Activated naive CD8-positive, alpha-beta T cell treated with anti-CD3 and anti-CD28 coated beads, Interleukin-2, amount 10 ng/mL, durations not matched to agents 7 days and 5 days (primary cell): Measurements from ENCODE around the gene CLEC17A. TPM values are rescaled to one million over a fixed set of nuclear protein-coding genes. Genes with fewer than 3 reads are reported as not detected.
"Not testable (repeated sequence)": the region's sequence is repeated elsewhere in the genome, so short reads cannot be mapped to it uniquely, and the experiment has no call there.

Experiments
- ATAC-seq: fragments of 150-1000 bp; cut with Tn5 transposase; one replicate; pipeline ENCODE4 v1.10.0; 2021; ENCODE audit warnings: low read depth, moderate library complexity
- POLR2A ChIA-PET: fragments of 350-600 bp; sonication (Branson Sonifier 250); formaldehyde crosslinking; loops from one replicate; lab custom pipeline; 2021; ENCODE audit warnings: antibody characterized with exemption; lab: Charles Lee
- DNase-seq: peaks from one replicate; pipeline ENCODE4 v3.0.0; 2021
- H3K27ac Mint-ChIP-seq: one replicate; pipeline ENCODE4 v1.8.0; 2022; ENCODE audit warnings: mild to moderate bottlenecking, mixed read lengths
- H3K27me3 Mint-ChIP-seq: one replicate; pipeline ENCODE4 v1.8.0; 2022; ENCODE audit warnings: mild to moderate bottlenecking, moderate library complexity, mixed read lengths
- H3K36me3 Mint-ChIP-seq: one replicate; pipeline ENCODE4 v1.8.0; 2021; ENCODE audit warnings: mild to moderate bottlenecking, mixed read lengths
- H3K4me1 Mint-ChIP-seq: one replicate; pipeline ENCODE4 v1.8.0; 2021; ENCODE audit warnings: mixed read lengths
- H3K4me3 Mint-ChIP-seq: one replicate; pipeline ENCODE4 v1.8.0; 2022; ENCODE audit warnings: mild to moderate bottlenecking, moderate library complexity, mixed read lengths
- H3K9me3 Mint-ChIP-seq: one replicate; pipeline ENCODE4 v1.8.0; 2021; ENCODE audit warnings: mixed read lengths
- total RNA-seq, 2 experiments: library from RNA; stranded (reverse); gene quantifications; one replicate each; pipeline ENCODE4 v1.2.3, GENCODE V29; 2021

Gene CLEC17A
- total RNA-seq, 2 experiments from 2014 or later: 0.17 TPM; not detected in 1

DNA sequence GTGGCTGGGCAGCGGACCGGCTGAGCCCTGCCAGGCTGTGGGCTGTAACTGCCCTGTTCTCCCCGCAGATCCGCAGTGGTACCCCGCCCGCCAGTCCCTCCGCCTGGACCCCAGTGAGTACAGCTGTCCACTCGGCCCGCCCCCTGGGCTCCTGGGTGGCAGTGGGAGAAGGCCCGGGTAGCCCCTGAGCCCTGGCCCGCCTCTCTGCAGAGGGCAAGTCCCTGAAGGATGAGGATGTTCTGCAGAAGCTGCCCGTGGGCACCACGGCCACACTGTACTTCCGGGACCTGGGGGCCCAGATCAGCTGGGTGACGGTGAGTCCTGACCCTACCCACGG lies 19.3 kb upstream of the CLEC17A start:
- H3K4me1 Mint-ChIP-seq: peaks cover 14% of the 10 kb centered on the region
- peaks cover 12% of the 10 kb centered on the region for H3K36me3 Mint-ChIP-seq
- ATAC-seq (no peak), DNase-seq (no peak)
- no peak overlapping the region for H3K27ac Mint-ChIP-seq
- POLR2A ChIA-PET: no interaction called here
- no peak overlapping the region for H3K4me3 Mint-ChIP-seq
- H3K9me3 Mint-ChIP-seq: no peaks in the 10 kb centered on the region
- no peaks in the 10 kb centered on the region for H3K27me3 Mint-ChIP-seq

DNA sequence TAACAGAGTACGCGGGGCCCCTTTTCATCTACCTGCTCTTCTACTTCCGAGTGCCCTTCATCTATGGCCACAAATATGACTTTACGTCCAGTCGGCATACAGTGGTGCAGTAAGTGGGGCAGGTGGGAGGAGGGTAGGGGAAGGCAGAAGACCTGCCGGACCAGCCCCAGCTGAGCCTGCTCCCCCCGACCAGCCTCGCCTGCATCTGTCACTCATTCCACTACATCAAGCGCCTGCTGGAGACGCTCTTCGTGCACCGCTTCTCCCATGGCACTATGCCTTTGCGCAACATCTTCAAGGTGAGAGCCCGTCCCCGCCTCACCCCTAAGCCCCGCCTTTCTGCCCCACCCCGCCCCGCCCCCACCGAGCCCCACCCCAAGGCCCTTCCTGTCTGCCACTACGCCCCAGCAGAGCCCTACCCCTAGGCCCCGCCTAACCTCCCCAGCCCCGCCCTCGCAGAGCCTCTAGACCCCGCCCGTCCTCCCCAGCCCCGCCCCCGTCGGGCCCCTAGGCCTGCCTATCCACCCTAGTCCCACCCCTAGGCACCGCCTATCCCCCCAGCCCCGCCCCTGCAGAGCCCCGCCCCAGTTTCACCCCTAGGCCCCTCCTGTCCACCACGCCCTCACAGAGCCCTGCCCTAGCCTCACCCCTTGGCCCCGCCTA lies 18.8 kb upstream of the CLEC17A start:
- Mint-ChIP-seq H3K36me3 (peaks cover 12% of the 10 kb centered on the region), H3K4me1 (peaks cover 14% of the 10 kb centered on the region), H3K27me3 (no peaks in the 10 kb centered on the region), H3K4me3 (no peak overlapping the region), H3K9me3 (no peaks in the 10 kb centered on the region), H3K27ac (peak overlapping the region; percentile 67)
- DNase-seq (peak; percentile 61), ATAC-seq (peak; percentile 57)
- POLR2A ChIA-PET: no interaction called here

DNA sequence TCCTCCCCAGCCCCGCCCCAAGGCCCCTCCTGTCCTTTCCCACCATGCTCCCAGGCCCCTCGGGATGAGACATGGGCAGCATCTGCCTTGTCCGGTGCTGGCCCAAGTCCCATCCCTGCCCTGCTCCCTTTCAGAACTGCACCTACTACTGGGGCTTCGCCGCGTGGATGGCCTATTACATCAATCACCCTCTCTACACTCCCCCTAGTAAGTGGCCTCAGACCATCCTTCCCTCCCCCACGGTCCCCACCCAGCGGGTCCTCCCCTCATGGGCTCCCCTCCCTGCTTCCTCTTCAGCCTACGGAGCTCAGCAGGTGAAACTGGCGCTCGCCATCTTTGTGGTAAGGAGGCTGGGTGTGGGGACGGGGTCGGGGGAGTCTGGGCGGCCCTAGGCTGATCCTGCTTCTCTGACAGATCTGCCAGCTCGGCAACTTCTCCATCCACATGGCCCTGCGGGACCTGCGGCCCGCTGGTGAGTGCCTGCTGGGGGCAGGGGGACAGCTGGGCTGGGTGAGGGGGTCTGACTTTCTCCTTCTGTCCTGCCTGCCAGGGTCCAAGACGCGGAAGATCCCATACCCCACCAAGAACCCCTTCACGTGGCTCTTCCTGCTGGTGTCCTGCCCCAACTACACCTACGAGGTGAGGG lies 18.1 kb upstream of the CLEC17A start:
- H3K9me3 Mint-ChIP-seq, H3K4me3 Mint-ChIP-seq, ATAC-seq, H3K27ac Mint-ChIP-seq, POLR2A ChIA-PET, H3K27me3 Mint-ChIP-seq, DNase-seq: not testable (repeated sequence)
- Mint-ChIP-seq H3K36me3 (peaks cover 12% of the 10 kb centered on the region), H3K4me1 (peaks cover 17% of the 10 kb centered on the region)

- no peak overlapping the region for H3K4me3 Mint-ChIP-seq
- H3K36me3 Mint-ChIP-seq: peaks cover 12% of the 10 kb centered on the region
- DNase-seq (no peak), ATAC-seq (no peak)
- H3K4me1 Mint-ChIP-seq: peaks cover 18% of the 10 kb centered on the region
- no peaks in the 10 kb centered on the region for H3K9me3 Mint-ChIP-seq
- POLR2A ChIA-PET: no interaction called here
- H3K27me3 Mint-ChIP-seq: no peaks in the 10 kb centered on the region
- H3K27ac Mint-ChIP-seq: no peak overlapping the region
Measured at GRCh38 chr19:14565298-14565679, 17.6 kb upstream of the CLEC17A start.

DNA sequence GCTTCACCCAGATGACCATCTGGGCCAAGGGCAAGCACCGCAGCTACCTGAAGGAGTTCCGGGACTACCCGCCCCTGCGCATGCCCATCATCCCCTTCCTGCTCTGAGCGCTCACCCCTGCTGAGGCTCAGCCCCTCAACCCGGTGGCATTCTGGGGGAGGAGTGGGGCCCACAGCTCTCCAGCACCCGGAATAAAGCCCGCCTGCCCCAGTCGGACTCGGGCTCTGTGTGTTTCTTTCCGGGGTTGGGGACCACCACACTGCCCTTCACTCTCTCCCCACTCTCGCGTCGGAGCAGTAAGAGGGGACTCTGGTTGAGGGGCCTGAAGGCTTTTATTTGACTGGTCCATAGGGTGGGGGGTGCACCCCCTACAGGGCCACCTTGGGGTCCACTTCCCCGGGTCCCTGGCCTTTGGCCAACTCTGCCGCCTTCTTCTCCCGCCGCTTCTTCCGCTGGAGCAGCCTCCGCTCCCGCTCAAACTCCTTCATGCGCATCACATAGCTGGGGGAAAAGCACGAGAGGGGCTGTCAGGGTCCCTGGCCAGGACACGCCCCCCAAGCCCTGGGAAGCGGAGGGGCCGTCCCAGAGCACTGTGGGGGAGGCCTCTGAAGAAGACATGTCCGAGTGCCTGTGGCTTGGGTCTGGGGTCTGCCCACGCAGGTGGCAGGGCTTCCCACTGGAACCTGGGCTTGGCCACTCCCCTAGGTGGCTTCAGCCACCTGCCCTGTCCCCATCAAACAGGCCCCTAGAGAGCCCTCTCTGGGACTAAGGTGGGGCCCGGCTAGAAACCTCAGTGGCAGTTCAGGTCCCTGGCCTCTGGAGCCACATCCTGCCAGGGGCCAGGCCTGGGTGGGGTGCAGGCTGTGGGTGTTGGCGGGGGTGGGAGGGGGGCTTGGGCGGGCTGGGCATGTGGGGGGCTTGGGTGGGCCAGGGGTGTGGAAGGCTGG lies 16.8 kb upstream of the CLEC17A start:
- no peak overlapping the region for H3K4me3 Mint-ChIP-seq
- POLR2A ChIA-PET: no interaction called here
- ATAC-seq (no peak), DNase-seq (no peak)
- H3K9me3 Mint-ChIP-seq: no peaks in the 10 kb centered on the region
- H3K36me3 Mint-ChIP-seq: peaks cover 12% of the 10 kb centered on the region
- H3K27ac Mint-ChIP-seq: no peak overlapping the region
- no peaks in the 10 kb centered on the region for H3K27me3 Mint-ChIP-seq
- peaks cover 20% of the 10 kb centered on the region for H3K4me1 Mint-ChIP-seq

DNA sequence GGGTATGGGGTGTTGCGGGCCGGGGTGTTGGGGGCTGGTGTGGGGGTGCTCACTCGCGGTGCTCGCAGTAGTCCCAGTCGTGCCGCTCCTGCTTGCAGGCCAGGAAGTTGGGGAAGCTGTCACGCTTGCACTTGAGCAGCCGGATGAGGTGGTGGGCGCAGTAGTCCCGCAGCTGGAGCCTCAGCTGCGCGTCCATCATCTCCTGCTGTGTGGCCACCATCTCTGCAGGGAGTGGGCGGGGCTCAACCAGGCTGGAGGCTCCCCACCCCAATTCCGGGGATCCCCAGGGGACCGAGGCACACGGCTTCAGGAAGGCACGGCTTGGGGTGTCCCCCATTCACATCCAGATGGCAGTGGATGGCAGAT lies 16.2 kb upstream of the CLEC17A start:
- POLR2A ChIA-PET: no interaction called here
- Mint-ChIP-seq H3K4me3 (no peak overlapping the region), H3K9me3 (no peaks in the 10 kb centered on the region), H3K27ac (no peak overlapping the region), H3K4me1 (peaks cover 22% of the 10 kb centered on the region), H3K36me3 (peaks cover 14% of the 10 kb centered on the region), H3K27me3 (no peaks in the 10 kb centered on the region)
- DNase-seq: no peak
- ATAC-seq: no peak

DNA sequence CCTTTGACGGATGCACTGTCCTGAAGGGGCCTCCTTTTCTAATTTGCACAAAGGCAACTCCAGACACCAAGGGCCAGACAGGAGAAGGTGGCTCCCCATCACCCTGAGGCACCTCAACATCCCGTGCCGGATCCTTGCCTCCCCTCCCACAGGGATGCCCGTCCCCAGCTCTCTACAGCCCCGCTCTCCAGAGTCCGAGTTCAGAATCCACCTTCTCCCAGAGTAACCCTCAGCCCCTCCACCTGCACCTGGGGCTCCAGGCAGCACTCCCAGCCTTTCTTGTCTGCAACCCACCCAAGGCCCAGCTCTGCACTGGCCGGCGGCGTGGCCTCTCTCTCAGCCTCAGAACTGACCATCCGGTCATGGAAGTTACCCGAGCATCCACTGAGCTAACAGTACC lies 15.8 kb upstream of the CLEC17A start:
- peaks cover 14% of the 10 kb centered on the region for H3K36me3 Mint-ChIP-seq
- H3K4me1 Mint-ChIP-seq: peaks cover 22% of the 10 kb centered on the region
- peak overlapping the region; percentile 74 for H3K27ac Mint-ChIP-seq
- no peak overlapping the region for H3K4me3 Mint-ChIP-seq
- DNase-seq: no peak
- H3K27me3 Mint-ChIP-seq: no peaks in the 10 kb centered on the region
- no peak for ATAC-seq
- POLR2A ChIA-PET: no interaction called here
- no peaks in the 10 kb centered on the region for H3K9me3 Mint-ChIP-seq

DNA sequence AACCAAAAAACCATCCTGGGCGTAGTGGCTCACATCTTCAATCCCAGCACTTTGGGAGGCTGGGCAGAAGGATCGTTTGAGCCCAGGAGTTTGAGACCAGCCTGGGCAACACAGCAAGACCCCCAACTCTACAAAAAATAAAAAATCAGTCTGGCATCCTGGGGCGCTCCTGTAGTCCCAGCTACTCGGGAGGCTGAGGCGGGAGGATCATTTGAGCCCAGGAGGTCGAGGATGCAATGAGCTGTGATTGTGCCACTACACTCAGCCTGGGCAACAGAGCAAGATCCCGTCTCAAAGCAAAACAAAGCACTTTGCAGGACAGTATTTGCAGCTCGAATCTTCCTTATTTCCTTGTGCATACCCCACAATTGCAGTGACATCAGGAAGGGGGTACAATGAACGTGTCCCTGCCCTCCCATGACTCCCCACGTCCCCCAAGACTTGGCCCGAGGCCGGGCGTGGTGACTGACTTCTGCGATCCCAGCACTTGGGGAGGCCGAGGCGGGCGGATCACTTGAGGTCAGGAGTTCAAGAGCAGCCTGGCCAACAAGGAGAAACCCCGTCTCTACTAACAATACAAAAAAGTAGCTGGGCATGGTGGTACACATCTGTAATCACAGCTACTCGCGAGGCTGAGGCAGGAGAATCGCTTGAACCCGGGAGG lies 11.9 kb upstream of the CLEC17A start:
- H3K36me3 Mint-ChIP-seq: peaks cover 8% of the 10 kb centered on the region
- H3K27me3 Mint-ChIP-seq: no peaks in the 10 kb centered on the region
- POLR2A ChIA-PET: interaction anchor here (0.6 to 2.5 kb wide), 5 partner anchors 9 to 1364 kb away, joined by 3 to 6 read pairs (median 4); partner anchors contain the start of gene ZNF333
- DNase-seq (no peak), ATAC-seq (no peak)
- H3K4me1 Mint-ChIP-seq: peaks cover 25% of the 10 kb centered on the region
- peak overlapping the region; percentile 95 for H3K4me3 Mint-ChIP-seq
- no peaks in the 10 kb centered on the region for H3K9me3 Mint-ChIP-seq
- H3K27ac Mint-ChIP-seq: peak overlapping the region; percentile 89

- Mint-ChIP-seq H3K9me3 (no peaks in the 10 kb centered on the region), H3K4me1 (peaks cover 25% of the 10 kb centered on the region), H3K36me3 (peaks cover 8% of the 10 kb centered on the region), H3K27ac (peak within 1 kb of the TSS; percentile 89), H3K27me3 (no peaks in the 10 kb centered on the region), H3K4me3 (peak within 1 kb of the TSS; percentile 95)
- DNase-seq: peak; percentile 87
- ATAC-seq: peak; percentile 96
- POLR2A ChIA-PET: interaction anchor here (0.9 to 2.5 kb wide), 5 partner anchors 10 to 118 kb away, joined by 3 to 6 read pairs (median 5); partner anchors contain the start of genes DNAJB1 and ZNF333
Measured at GRCh38 chr19:14571695-14572490, 11.0 kb upstream of the CLEC17A start, which contains the start of gene NDUFB7. NDUFB7 (minus strand) TSS chr19:14572066; CDS start chr19:14572000, 66 bp downstream.

DNA sequence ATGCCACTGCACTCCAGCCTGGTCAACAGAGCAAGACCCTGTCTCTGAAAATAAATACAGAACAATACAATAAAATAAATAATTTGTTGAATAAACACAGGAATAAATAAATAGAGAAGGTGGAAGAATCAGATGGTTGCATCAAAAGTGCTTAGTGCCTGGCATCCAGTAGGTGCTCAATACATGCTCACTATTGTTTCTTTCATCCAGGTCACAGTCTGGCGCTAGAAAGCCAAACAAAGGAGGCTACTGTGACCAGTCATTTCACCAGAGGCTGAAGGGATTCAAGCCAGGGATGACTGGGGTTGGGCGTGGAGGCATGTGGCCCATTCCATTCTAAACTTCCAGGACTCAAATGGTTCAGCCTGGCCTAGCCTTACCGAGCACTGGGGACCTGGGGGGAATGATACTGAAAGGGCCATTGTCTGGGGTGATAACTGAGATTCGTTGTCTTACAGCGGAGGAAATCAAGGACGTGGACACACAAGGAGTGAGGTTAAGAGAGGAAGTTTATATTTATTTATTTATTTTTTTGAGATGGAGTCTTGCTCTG lies 7.4 kb upstream of the CLEC17A start:
- Mint-ChIP-seq H3K4me1 (peaks cover 11% of the 10 kb centered on the region), H3K4me3 (no peak overlapping the region), H3K27me3 (no peaks in the 10 kb centered on the region), H3K36me3 (peaks cover 2% of the 10 kb centered on the region), H3K9me3 (no peaks in the 10 kb centered on the region), H3K27ac (no peak overlapping the region)
- DNase-seq (no peak), ATAC-seq (no peak)
- POLR2A ChIA-PET: no interaction called here

GRCh38 chr19:14576363-14576762 lies 6.5 kb upstream of the CLEC17A start:
- no peak overlapping the region for H3K27ac Mint-ChIP-seq
- no peaks in the 10 kb centered on the region for H3K9me3 Mint-ChIP-seq
- no peak overlapping the region for H3K4me3 Mint-ChIP-seq
- no peaks in the 10 kb centered on the region for H3K27me3 Mint-ChIP-seq
- H3K4me1 Mint-ChIP-seq: peaks cover 4% of the 10 kb centered on the region
- no peak for ATAC-seq
- POLR2A ChIA-PET: no interaction called here
- peaks cover 2% of the 10 kb centered on the region for H3K36me3 Mint-ChIP-seq
- no peak for DNase-seq

DNA sequence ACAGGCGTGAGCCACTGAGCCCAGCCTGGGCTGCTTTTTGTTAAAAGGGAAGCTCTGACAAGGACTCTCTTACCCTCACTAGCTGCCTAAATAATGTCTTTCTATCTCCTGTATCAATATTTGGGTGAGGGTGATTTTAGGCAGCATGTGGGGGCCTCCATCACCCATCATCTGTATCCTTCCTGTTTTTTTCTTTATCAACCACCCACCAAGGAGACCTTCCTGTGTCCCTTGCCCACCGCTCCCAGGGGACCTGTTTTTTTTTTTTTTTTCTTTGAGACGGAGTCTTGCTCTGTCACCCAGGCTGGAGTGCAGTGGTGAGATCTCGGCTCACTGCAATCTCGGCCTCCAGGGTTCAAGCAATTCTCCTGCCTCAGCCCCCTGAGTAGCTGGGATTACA lies 5.6 kb upstream of the CLEC17A start:
- ATAC-seq (no peak), DNase-seq (no peak)
- no peaks in the 10 kb centered on the region for H3K36me3 Mint-ChIP-seq
- peaks cover 4% of the 10 kb centered on the region for H3K4me1 Mint-ChIP-seq
- H3K4me3 Mint-ChIP-seq: no peak overlapping the region
- POLR2A ChIA-PET: no interaction called here
- H3K9me3 Mint-ChIP-seq: no peaks in the 10 kb centered on the region
- H3K27ac Mint-ChIP-seq: no peak overlapping the region
- no peaks in the 10 kb centered on the region for H3K27me3 Mint-ChIP-seq
